H1 (cell line): ENCODE measurements around the gene FAT1. TPM values are rescaled to one million over a fixed set of nuclear protein-coding genes. Genes with fewer than 3 reads are reported as not detected.

Source experiments
- BCL11A ChIP-seq, 2 experiments: IDR thresholded peaks; one replicate each; pipeline ENCODE4 v1.6.1; 2011; ENCODE audit warnings: low read depth in 2 of 2, low read length in 2 of 2, mild to moderate bottlenecking in 2 of 2
- CBX8 ChIP-seq: fragments of 300-800, 300-1000 bp; sonication (generic); IDR thresholded peaks from 2 replicates; pipeline ENCODE4 v1.7.1; 2016; ENCODE audit warnings: low read depth, low read length, borderline replicate concordance
- CHD1 ChIP-seq: IDR thresholded peaks from 2 replicates; pipeline ENCODE4 v1.6.1; 2012; ENCODE audit warnings: low read depth, low read length, improper control_type of control experiment
- CTBP2 ChIP-seq: IDR thresholded peaks from 2 replicates; pipeline ENCODE4 v1.7.0; 2011; ENCODE audit warnings: borderline replicate concordance, mild to moderate bottlenecking, moderate library complexity, mixed read lengths, low read length; ENCODE audit not compliant: insufficient read depth, insufficient read length
- POLR2AphosphoS5 ChIP-seq: IDR thresholded peaks from 2 replicates; pipeline ENCODE4 v1.6.1; 2011; ENCODE audit warnings: low read depth, low read length
- SUZ12 ChIP-seq: fragments of 200-600 bp; sonication (generic); IDR thresholded peaks from 2 replicates; pipeline ENCODE4 v1.6.1; 2012; ENCODE audit warnings: mild to moderate bottlenecking, inconsistent platforms, low read length, moderate library complexity, mixed read lengths
- polyA plus RNA-seq, 7 experiments: library from polyadenylated mRNA; depleted of rRNA in 3 of 7; stranded (reverse) in 5 of 7; unstranded in 2 of 7; fragments of >200 nt in 5 of 7; fragments of 200-250 nt in 2 of 7; gene quantifications; 1 replicate in 5 of 7; 2 replicates in 1 of 7; 4 replicates in 1 of 7; pipeline versions ENCODE4 v1.2.1 to v1.2.3, GENCODE V29; 2011 to 2013; ENCODE audit warnings: missing spikeins in 2 of 7, mixed read lengths in 2 of 7
- total RNA-seq: library from RNA; stranded (reverse); fragmentation: NEBNext Ultra II Directional; extraction: Animal tissue kit (Norgen Biotek cat#: 25700); gene quantifications from 2 replicates; pipeline ENCODE4 v1.2.1, GENCODE V29; 2021

Gene FAT1
- total and polyA plus RNA-seq, 2 of the 8 experiments (the other 6 are each of a cell fraction or from before 2014, with no cell fraction given): 94.4 to 137 TPM

- no peak; the same call in 1 of the 2 replicates for TF ChIP-seq CHD1
- TF ChIP-seq CBX8: no peak
- TF ChIP-seq CTBP2: no peak
- no peak for TF ChIP-seq SUZ12
- TF ChIP-seq BCL11A (IDR thresholded peaks at IDR 0.05; ENCODE audit: low read depth in 2 of 2, low read length in 2 of 2): no peak
- TF ChIP-seq POLR2AphosphoS5: peak; percentile 21
Observed at GRCh38 chr4:186723292-186724057, at the start of gene FAT1 (continued).
